Common myeloid progenitor, CD34-positive (primary cell): ENCODE results near the gene CHD6.

Experiments
- CTCF ChIA-PET: fragments of 350-600 bp; sonication (Branson Sonifier 250); formaldehyde crosslinking; loops from one replicate; lab custom pipeline; 2021; ENCODE audit warnings: antibody characterized with exemption; lab: Charles Lee
- POLR2A ChIA-PET: fragments of 350-600 bp; sonication (Branson Sonifier 250); formaldehyde crosslinking; loops from one replicate; lab custom pipeline; 2021; ENCODE audit warnings: antibody characterized with exemption; lab: Charles Lee
- DNase-seq, 3 donors: peaks; one replicate each; pipeline versions ENCODE4 v3.0.0 to v3.0.0-alpha.2; 2013
- H3K27ac ChIP-seq, 2 experiments: 1 replicate in 1 of 2; 2 replicates in 1 of 2; pipeline ENCODE4 v1.7.0; 2013; ENCODE audit warnings: inconsistent platforms in 2 of 2, low read length in 2 of 2, mild to moderate bottlenecking in 2 of 2, low read depth in 1 of 2, moderate library complexity in 1 of 2; ENCODE audit not compliant: severe bottlenecking in 2 of 2, insufficient read depth in 1 of 2, poor library complexity in 1 of 2
- H3K27me3 ChIP-seq, 5 experiments: replicated peaks in 2 of 5; 1 replicate in 3 of 5; 2 replicates in 2 of 5; pipeline versions ENCODE4 v1.6.1 to v1.7.0; 2013; ENCODE audit warnings: low read length in 4 of 5, mild to moderate bottlenecking in 2 of 5, moderate library complexity in 2 of 5, inconsistent platforms in 1 of 5; ENCODE audit not compliant: insufficient read depth in 5 of 5, control insufficient read depth in 4 of 5
- H3K36me3 ChIP-seq, 4 experiments: 1 replicate in 2 of 4; 2 replicates in 2 of 4; pipeline versions ENCODE4 v1.6.1 to v1.7.0; 2013; ENCODE audit warnings: low read length in 3 of 4, control low read depth in 1 of 4, mild to moderate bottlenecking in 1 of 4; ENCODE audit not compliant: control insufficient read depth in 4 of 4, insufficient read depth in 4 of 4
- H3K4me1 ChIP-seq, 4 experiments: 1 replicate in 3 of 4; 2 replicates in 1 of 4; pipeline versions ENCODE4 v1.6.1 to v1.7.1; 2013; ENCODE audit warnings: low read length in 3 of 4, mild to moderate bottlenecking in 3 of 4, control low read depth in 1 of 4, inconsistent platforms in 1 of 4, moderate library complexity in 1 of 4; ENCODE audit not compliant: control insufficient read depth in 4 of 4, insufficient read depth in 4 of 4; ENCODE audit errors: control extremely low read depth in 1 of 4
- H3K4me3 ChIP-seq, 7 experiments: 1 replicate in 4 of 7; 2 replicates in 3 of 7; pipeline versions ENCODE4 v1.5.1 to v1.7.0; 2013; ENCODE audit warnings: mild to moderate bottlenecking in 7 of 7, low read length in 6 of 7, moderate library complexity in 6 of 7, inconsistent platforms in 2 of 7, low read depth in 2 of 7, control low read depth in 1 of 7; ENCODE audit not compliant: insufficient read depth in 4 of 7, control insufficient read depth in 1 of 7; ENCODE audit errors: extremely low read depth in 1 of 7
- H3K9me3 ChIP-seq, 5 experiments: 1 replicate in 4 of 5; 2 replicates in 1 of 5; pipeline versions ENCODE4 v1.6.1 to v1.7.1; 2013; ENCODE audit warnings: low read length in 4 of 5, mild to moderate bottlenecking in 2 of 5, inconsistent platforms in 1 of 5, low read depth in 1 of 5, moderate library complexity in 1 of 5; ENCODE audit not compliant: control insufficient read depth in 4 of 5, insufficient read depth in 2 of 5; ENCODE audit errors: control extremely low read depth in 1 of 5
- WGBS: methylation state at CpG from one replicate; pipeline ENCODE4 v1.1.5; 2013; ENCODE audit not compliant: insufficient coverage; 5-methylcytosine and 5-hydroxymethylcytosine counted together

Gene CHD6

GRCh38 chr20:41577129-41578009, 40.8 kb downstream of the CHD6 start:
- Histone ChIP-seq H3K9me3 (peaks cover 0 to 10% (median 0%) of the 10 kb centered on the region in 5 experiments), H3K4me3 (no peak overlapping the region), H3K4me1 (peaks cover 0 to 20% (median 7%) of the 10 kb centered on the region in 4 experiments), H3K27me3 (no peaks in the 10 kb centered on the region), H3K27ac (no peak overlapping the region), H3K36me3 (peaks cover 0 to 3% (median 0%) of the 10 kb centered on the region in 4 experiments)
- POLR2A ChIA-PET = no interaction called here
- WGBS = 100% methylated on average over 1 of the region's 6 CpGs
- CTCF ChIA-PET = no interaction called here
- DNase-seq = no peak

- peaks cover 0 to 10% (median 0%) of the 10 kb centered on the region in 5 experiments for H3K9me3 ChIP-seq
- ChIA-PET CTCF (interaction anchor here (1.2 to 1.8 kb wide), 2 partner anchors 11 to 48 kb away, joined by 5 to 6 read pairs; no protein-coding TSS in a partner anchor), POLR2A (interaction anchor here (0.7 kb wide), 1 partner anchor 10 kb away, joined by 3 read pairs; no protein-coding TSS in a partner anchor)
- H3K36me3 ChIP-seq = peaks cover 0 to 3% (median 0%) of the 10 kb centered on the region in 4 experiments
- H3K4me1 ChIP-seq = peaks cover 0 to 24% (median 9%) of the 10 kb centered on the region in 4 experiments
- H3K4me3 ChIP-seq = no peak overlapping the region
- H3K27me3 ChIP-seq = no peaks in the 10 kb centered on the region
- no peak for DNase-seq
- H3K27ac ChIP-seq = no peak overlapping the region
- 100% methylated on average over 2 of the region's 3 CpGs for WGBS
Measured at GRCh38 chr20:41575412-41575811, 42.8 kb downstream of the CHD6 start.

GRCh38 chr20:41574802-41575389, 43.3 kb downstream of the CHD6 start:
- ChIA-PET POLR2A (interaction anchor here (0.7 kb wide), 1 partner anchor 9 kb away, joined by 3 read pairs; no protein-coding TSS in a partner anchor), CTCF (interaction anchor here (1.2 to 1.8 kb wide), 3 partner anchors 11 to 47 kb away, joined by 4 to 6 read pairs (median 5); no protein-coding TSS in a partner anchor)
- WGBS = 100% methylated on average over 5 of the region's 7 CpGs
- peaks cover 0 to 24% (median 9%) of the 10 kb centered on the region in 4 experiments for H3K4me1 ChIP-seq
- H3K27me3 ChIP-seq = no peaks in the 10 kb centered on the region
- H3K9me3 ChIP-seq = peaks cover 0 to 10% (median 0%) of the 10 kb centered on the region in 5 experiments
- peaks cover 0 to 3% (median 0%) of the 10 kb centered on the region in 4 experiments for H3K36me3 ChIP-seq
- no peak for DNase-seq
- H3K27ac ChIP-seq = no peak overlapping the region
- H3K4me3 ChIP-seq = no peak overlapping the region

- no peak for DNase-seq
- Histone ChIP-seq H3K36me3 (peaks cover 0 to 3% (median 0%) of the 10 kb centered on the region in 4 experiments), H3K4me1 (peaks cover 0 to 22% (median 9%) of the 10 kb centered on the region in 4 experiments), H3K27ac (no peak overlapping the region), H3K9me3 (peaks cover 0 to 10% (median 0%) of the 10 kb centered on the region in 5 experiments), H3K27me3 (no peaks in the 10 kb centered on the region), H3K4me3 (no peak overlapping the region)
- WGBS = 86% methylated on average over 1 of the region's 2 CpGs
- ChIA-PET POLR2A (no interaction called here), CTCF (interaction anchor here (0.9 to 1.8 kb wide), 3 partner anchors 13 to 46 kb away, joined by 3 to 6 read pairs (median 4); no protein-coding TSS in a partner anchor)
Measured at GRCh38 chr20:41573955-41574354, 44.2 kb downstream of the CHD6 start.

GRCh38 chr20:41572010-41572572, 46.1 kb downstream of the CHD6 start:
- Histone ChIP-seq H3K27ac (no peak overlapping the region), H3K4me1 (peaks cover 0 to 19% (median 9%) of the 10 kb centered on the region in 4 experiments), H3K4me3 (no peak overlapping the region), H3K27me3 (no peaks in the 10 kb centered on the region), H3K36me3 (peaks cover 0 to 6% (median 4%) of the 10 kb centered on the region in 4 experiments), H3K9me3 (peaks cover 0 to 10% (median 0%) of the 10 kb centered on the region in 5 experiments)
- 81% methylated on average over 3 of the region's 3 CpGs for WGBS
- ChIA-PET CTCF (interaction anchor here (1.0 to 2.4 kb wide), 4 partner anchors 10 to 79 kb away, joined by 4 to 5 read pairs (median 5); no protein-coding TSS in a partner anchor), POLR2A (no interaction called here)
- no peak for DNase-seq

GRCh38 chr20:41571006-41571405, 47.2 kb downstream of the CHD6 start:
- no peak overlapping the region for H3K4me3 ChIP-seq
- peaks cover 0 to 10% (median 7%) of the 10 kb centered on the region in 4 experiments for H3K36me3 ChIP-seq
- DNase-seq = no peak
- WGBS = 80% methylated on average over 2 of the region's 2 CpGs
- H3K4me1 ChIP-seq = peaks cover 0 to 16% (median 8%) of the 10 kb centered on the region in 4 experiments
- no peaks in the 10 kb centered on the region for H3K27me3 ChIP-seq
- POLR2A ChIA-PET = interaction anchor here (0.9 to 1.0 kb wide), 2 partner anchors 18 to 44 kb away, joined by 3 to 4 read pairs; no protein-coding TSS in a partner anchor
- peaks cover 0 to 10% (median 0%) of the 10 kb centered on the region in 5 experiments for H3K9me3 ChIP-seq
- H3K27ac ChIP-seq = no peak overlapping the region
- CTCF ChIA-PET = interaction anchor here (0.9 to 2.4 kb wide), 5 partner anchors 9 to 78 kb away, joined by 3 to 5 read pairs (median 4); no protein-coding TSS in a partner anchor
